ENCODE results near the gene UIMC1. TPM values are rescaled to one million over a fixed set of nuclear protein-coding genes. Genes with fewer than 3 reads are reported as not detected.
A peak's percentile ranks its signal among the peaks of the same experiment; 100 is the strongest.

UIMC1 gene
- total and polyA plus RNA-seq, 2 of the 13 experiments (the other 11 are each of a cell fraction or from before 2014, with no cell fraction given), result 18.9 to 32.7 TPM

DNA sequence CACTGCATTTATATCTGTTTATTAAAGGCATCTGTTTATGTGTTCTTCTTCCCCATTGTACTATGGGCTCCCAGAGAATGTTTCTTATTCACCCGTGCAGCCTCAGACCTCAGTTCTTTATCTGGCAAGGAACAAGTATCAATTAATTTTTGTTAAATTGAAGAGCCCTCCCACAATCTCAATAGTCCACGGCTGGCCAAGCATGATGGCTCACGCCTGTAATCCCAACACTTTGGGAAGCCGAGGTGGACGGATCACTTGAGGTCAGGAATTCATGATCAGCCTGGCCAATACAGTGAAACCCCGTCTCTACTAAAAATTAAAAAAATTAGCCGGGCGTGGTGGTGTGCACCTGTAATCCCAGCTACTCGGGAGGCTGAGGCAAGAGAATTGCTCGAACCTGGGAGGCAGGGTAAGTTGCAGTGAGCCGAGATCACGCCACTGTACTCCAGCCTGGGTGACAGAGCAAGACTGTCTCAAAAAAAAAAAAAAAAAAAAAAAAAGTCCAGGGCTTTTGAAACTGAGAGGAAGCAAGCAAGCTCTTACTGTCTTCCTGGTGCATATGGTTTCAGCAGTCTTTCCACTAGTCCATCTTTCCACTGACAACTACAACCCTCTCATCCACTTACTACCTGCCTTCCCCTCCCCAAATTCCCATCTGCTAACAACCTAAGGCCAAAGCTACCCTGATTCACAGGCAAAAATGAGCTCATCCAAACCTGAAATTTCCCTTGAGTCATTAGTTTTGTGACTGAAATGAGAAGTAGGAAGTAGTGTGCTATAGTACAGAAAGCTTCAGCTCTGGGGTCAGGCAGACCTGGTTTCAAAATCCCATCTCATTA, 105.1 kb downstream of the UIMC1 start:
- FAIRE-seq (no peak), DNase-seq (ENCODE audit: low spot score) (no peak), ATAC-seq (no peak)
- CTCF ChIA-PET (ENCODE audit: low intra/inter-chr PET ratio, low total read pairs), result no interaction called here
- Histone ChIP-seq H3K9me3 (ENCODE audit: low read length) (no peaks in the 10 kb centered on the region), H2AFZ (ENCODE audit: low read length) (no peak overlapping the region), H3K4me3 (replicated peaks in 1 of 3; ENCODE audit: insufficient read depth in 1 of 3, low read depth in 2 of 3, low read length in 3 of 3) (no peak overlapping the region), H3K36me3 (replicated peaks in 1 of 2; ENCODE audit: control insufficient read depth in 1 of 2, insufficient read depth in 2 of 2, low read length in 2 of 2) (peaks cover 14 to 26% of the 10 kb centered on the region in 2 experiments), H3K27ac (ENCODE audit: extremely low read length, insufficient read depth, low read length) (no peak overlapping the region), H4K20me1 (ENCODE audit: insufficient read depth, low read length) (no peaks in the 10 kb centered on the region), H3K79me2 (ENCODE audit: insufficient read depth, low read length) (no peaks in the 10 kb centered on the region), H3K4me1 (ENCODE audit: insufficient read depth, low read length) (peaks cover 19% of the 10 kb centered on the region), H3K4me2 (ENCODE audit: low read depth, low read length) (no peak overlapping the region), H3K9ac (ENCODE audit: insufficient read depth, low read depth, low read length) (no peak overlapping the region), H3K27me3 (ENCODE audit: control insufficient read depth in 1 of 2, insufficient read depth in 2 of 2, low read length in 2 of 2) (no peaks in the 10 kb centered on the region)
- intact Hi-C loops (cut with micrococcal nuclease; ENCODE audit: unreplicated experiment), result no loop called here
- TF ChIP-seq PHF20 (CRISPR knock-in tag; IDR thresholded peaks at IDR 0.05) (no peak), ZNF446 (CRISPR knock-in tag; IDR thresholded peaks at IDR 0.05) (no peak), ZFP37 (CRISPR knock-in tag; IDR thresholded peaks at IDR 0.05; ENCODE audit: borderline replicate concordance) (no peak), PHF5A (CRISPR knock-in tag; IDR thresholded peaks at IDR 0.05; ENCODE audit: low read depth, unreplicated experiment) (no peak), PRMT3 (CRISPR knock-in tag; IDR thresholded peaks at IDR 0.05; ENCODE audit: borderline replicate concordance, low read depth) (no peak), HHEX (CRISPR knock-in tag; IDR thresholded peaks at IDR 0.05) (no peak), ZNF773 (CRISPR knock-in tag; IDR thresholded peaks at IDR 0.05; ENCODE audit: borderline replicate concordance) (no peak), ZNF75D (CRISPR knock-in tag; IDR thresholded peaks at IDR 0.05; ENCODE audit: borderline replicate concordance) (no peak)
- TF ChIP-seq, protein P1, sequence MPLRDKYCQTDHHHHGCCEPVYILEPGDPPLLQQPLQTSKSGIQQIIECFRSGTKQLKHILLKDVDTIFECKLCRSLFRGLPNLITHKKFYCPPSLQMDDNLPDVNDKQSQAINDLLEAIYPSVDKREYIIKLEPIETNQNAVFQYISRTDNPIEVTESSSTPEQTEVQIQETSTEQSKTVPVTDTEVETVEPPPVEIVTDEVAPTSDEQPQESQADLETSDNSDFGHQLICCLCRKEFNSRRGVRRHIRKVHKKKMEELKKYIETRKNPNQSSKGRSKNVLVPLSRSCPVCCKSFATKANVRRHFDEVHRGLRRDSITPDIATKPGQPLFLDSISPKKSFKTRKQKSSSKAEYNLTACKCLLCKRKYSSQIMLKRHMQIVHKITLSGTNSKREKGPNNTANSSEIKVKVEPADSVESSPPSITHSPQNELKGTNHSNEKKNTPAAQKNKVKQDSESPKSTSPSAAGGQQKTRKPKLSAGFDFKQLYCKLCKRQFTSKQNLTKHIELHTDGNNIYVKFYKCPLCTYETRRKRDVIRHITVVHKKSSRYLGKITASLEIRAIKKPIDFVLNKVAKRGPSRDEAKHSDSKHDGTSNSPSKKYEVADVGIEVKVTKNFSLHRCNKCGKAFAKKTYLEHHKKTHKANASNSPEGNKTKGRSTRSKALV (CRISPR knock-in tag; IDR thresholded peaks at IDR 0.05), result no peak
- TF ChIP-seq, protein P2, sequence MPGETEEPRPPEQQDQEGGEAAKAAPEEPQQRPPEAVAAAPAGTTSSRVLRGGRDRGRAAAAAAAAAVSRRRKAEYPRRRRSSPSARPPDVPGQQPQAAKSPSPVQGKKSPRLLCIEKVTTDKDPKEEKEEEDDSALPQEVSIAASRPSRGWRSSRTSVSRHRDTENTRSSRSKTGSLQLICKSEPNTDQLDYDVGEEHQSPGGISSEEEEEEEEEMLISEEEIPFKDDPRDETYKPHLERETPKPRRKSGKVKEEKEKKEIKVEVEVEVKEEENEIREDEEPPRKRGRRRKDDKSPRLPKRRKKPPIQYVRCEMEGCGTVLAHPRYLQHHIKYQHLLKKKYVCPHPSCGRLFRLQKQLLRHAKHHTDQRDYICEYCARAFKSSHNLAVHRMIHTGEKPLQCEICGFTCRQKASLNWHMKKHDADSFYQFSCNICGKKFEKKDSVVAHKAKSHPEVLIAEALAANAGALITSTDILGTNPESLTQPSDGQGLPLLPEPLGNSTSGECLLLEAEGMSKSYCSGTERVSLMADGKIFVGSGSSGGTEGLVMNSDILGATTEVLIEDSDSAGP (CRISPR knock-in tag; IDR thresholded peaks at IDR 0.05; ENCODE audit: borderline replicate concordance), result no peak
- TF ChIP-seq, protein P3, sequence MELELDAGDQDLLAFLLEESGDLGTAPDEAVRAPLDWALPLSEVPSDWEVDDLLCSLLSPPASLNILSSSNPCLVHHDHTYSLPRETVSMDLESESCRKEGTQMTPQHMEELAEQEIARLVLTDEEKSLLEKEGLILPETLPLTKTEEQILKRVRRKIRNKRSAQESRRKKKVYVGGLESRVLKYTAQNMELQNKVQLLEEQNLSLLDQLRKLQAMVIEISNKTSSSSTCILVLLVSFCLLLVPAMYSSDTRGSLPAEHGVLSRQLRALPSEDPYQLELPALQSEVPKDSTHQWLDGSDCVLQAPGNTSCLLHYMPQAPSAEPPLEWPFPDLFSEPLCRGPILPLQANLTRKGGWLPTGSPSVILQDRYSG (CRISPR knock-in tag; IDR thresholded peaks at IDR 0.05), result no peak
- TF ChIP-seq, protein P4, sequence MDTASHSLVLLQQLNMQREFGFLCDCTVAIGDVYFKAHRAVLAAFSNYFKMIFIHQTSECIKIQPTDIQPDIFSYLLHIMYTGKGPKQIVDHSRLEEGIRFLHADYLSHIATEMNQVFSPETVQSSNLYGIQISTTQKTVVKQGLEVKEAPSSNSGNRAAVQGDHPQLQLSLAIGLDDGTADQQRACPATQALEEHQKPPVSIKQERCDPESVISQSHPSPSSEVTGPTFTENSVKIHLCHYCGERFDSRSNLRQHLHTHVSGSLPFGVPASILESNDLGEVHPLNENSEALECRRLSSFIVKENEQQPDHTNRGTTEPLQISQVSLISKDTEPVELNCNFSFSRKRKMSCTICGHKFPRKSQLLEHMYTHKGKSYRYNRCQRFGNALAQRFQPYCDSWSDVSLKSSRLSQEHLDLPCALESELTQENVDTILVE (CRISPR knock-in tag; IDR thresholded peaks at IDR 0.05), result no peak
- BruUV-seq (replicated peaks), result TSS peak; percentile 12
- 98% methylated on average over 12 of the region's 12 CpGs for WGBS (ENCODE audit: low lambda C conversion rate)
- POLR2A ChIA-PET, result interaction anchor here (0.6 kb wide), 1 partner anchor 112 kb away, joined by 3 read pairs; no protein-coding TSS in a partner anchor
- in situ Hi-C loops (cut with HindIII; ENCODE audit: extremely low pct_ligation_motif_present, low pct_unique_long_range_greater_than_20kb), result no loop called here
